C4-2B (cell line): ENCODE measurements around the gene PINLYP.

Source experiments
- CTCF ChIP-seq: fragments of 450-650 bp; conservative IDR thresholded peaks from 2 replicates; pipeline ENCODE4 v1.5.1; 2017; ENCODE audit warnings: mild to moderate bottlenecking
- ZFX ChIP-seq: fragments of 450-650 bp; IDR thresholded peaks from 2 replicates; pipeline ENCODE4 v1.6.1; 2017

GRCh38 chr19:43631491-43631890, 55.9 kb downstream of the PINLYP start:
- TF ChIP-seq CTCF (no peak), ZFX (no peak)
